HepG2 (cell line): ENCODE data around the gene SAMD4B.

ENCODE experiments used
- CEBPB ChIP-seq: IDR thresholded peaks from 2 replicates; pipeline ENCODE4 v1.6.1; 2011; ENCODE audit warnings: low read depth, low read length, improper control_type of control experiment, borderline replicate concordance
- CTCF ChIP-seq: sonication (generic); formaldehyde crosslinking; IDR thresholded peaks from 2 replicates; pipeline ENCODE4 v1.5.0; 2020; ENCODE audit warnings: mild to moderate bottlenecking, missing genetic modification reagents, moderate library complexity
- GABPB1 ChIP-seq: IDR thresholded peaks from 2 replicates; pipeline ENCODE4 v1.6.1; 2016; ENCODE audit warnings: mild to moderate bottlenecking, missing genetic modification reagents, moderate library complexity, missing compliant biosample characterization
- MYNN ChIP-seq: sonication (generic); formaldehyde crosslinking; IDR thresholded peaks from 2 replicates; pipeline ENCODE4 v1.4.0; 2020; ENCODE audit warnings: mild to moderate bottlenecking, low read depth, missing genetic modification reagents
- POLR2AphosphoS5 ChIP-seq: IDR thresholded peaks from 2 replicates; pipeline ENCODE4 v1.6.1; 2012; ENCODE audit warnings: low read depth, low read length
- RAD21 ChIP-seq: fragments of 450-650 bp; formaldehyde crosslinking; IDR thresholded peaks from 2 replicates; pipeline ENCODE4 v1.5.0; 2020; ENCODE audit warnings: mild to moderate bottlenecking
- SMYD3 ChIP-seq: sonication (generic); formaldehyde crosslinking; IDR thresholded peaks from 2 replicates; pipeline ENCODE4 v1.8.1; 2023; ENCODE audit warnings: mild to moderate bottlenecking, missing genetic modification reagents
- STAT6 ChIP-seq: sonication (generic); formaldehyde crosslinking; IDR thresholded peaks from 2 replicates; pipeline ENCODE4 v1.4.0; 2020; ENCODE audit warnings: missing genetic modification reagents, mild to moderate bottlenecking, borderline replicate concordance
- TOE1 ChIP-seq: sonication (generic); formaldehyde crosslinking; IDR thresholded peaks from 2 replicates; pipeline ENCODE4 v1.4.0; 2020; ENCODE audit warnings: mild to moderate bottlenecking, missing genetic modification reagents
- USF2 ChIP-seq, 2 experiments: sonication (generic) in 1 of 2; formaldehyde crosslinking in 1 of 2; IDR thresholded peaks; 2 replicates each; pipeline versions ENCODE4 v1.5.1 to v1.6.1; 2011 to 2020; ENCODE audit warnings: borderline replicate concordance in 1 of 2, low read depth in 1 of 2, low read length in 1 of 2, mild to moderate bottlenecking in 1 of 2, missing genetic modification reagents in 1 of 2, moderate library complexity in 1 of 2
- ZFP36L2 ChIP-seq: sonication (generic); formaldehyde crosslinking; IDR thresholded peaks from 2 replicates; pipeline ENCODE4 v1.4.0; 2020; ENCODE audit warnings: missing genetic modification reagents

- no peak for TF ChIP-seq RAD21
- no peak for TF ChIP-seq GABPB1 (CRISPR knock-in tag)
- no peak for TF ChIP-seq USF2 (IDR thresholded peaks at IDR 0.05; ENCODE audit: low read depth, low read length)
- TF ChIP-seq USF2 (CRISPR knock-in tag; IDR thresholded peaks at IDR 0.05; ENCODE audit: borderline replicate concordance) = no peak
- TF ChIP-seq SMYD3 (CRISPR knock-in tag) = no peak
- no peak for TF ChIP-seq CTCF (CRISPR knock-in tag)
- no peak for TF ChIP-seq CEBPB
- TF ChIP-seq ZFP36L2 = no peak
- no peak for TF ChIP-seq TOE1
- no peak for TF ChIP-seq POLR2AphosphoS5
- no peak for TF ChIP-seq MYNN (CRISPR knock-in tag)
- no peak for TF ChIP-seq STAT6
Observed at GRCh38 chr19:39342647-39343305, 555 bp downstream of the SAMD4B start.
